A549 (cell line): ENCODE results near the gene CALML4.

Experiments
- CTCF ChIP-seq: fragments of >200 bp; sonication (Bioruptor Twin); formaldehyde crosslinking; IDR thresholded peaks from 3 replicates; pipeline ENCODE4 v1.5.1; 2016
- HOXB5 ChIP-seq: fragments of 250-450 bp; sonication (Bioruptor Pico); IDR thresholded peaks from 2 replicates; pipeline ENCODE4 v1.5.0; 2020; ENCODE audit warnings: mild to moderate bottlenecking, moderate library complexity
- MAX ChIP-seq: IDR thresholded peaks from 2 replicates; pipeline ENCODE4 v1.6.1; 2012
- POLR2A ChIP-seq: IDR thresholded peaks from 2 replicates; pipeline ENCODE4 v1.6.1; 2012; ENCODE audit warnings: mild to moderate bottlenecking, low read length

- TF ChIP-seq CTCF (no peak), HOXB5 (CRISPR knock-in tag) (no peak), POLR2A (no peak), MAX (no peak)
Observed at GRCh38 chr15:68228971-68229385, 23.8 kb upstream of the CALML4 start.
